ENCODE data around the gene DCST1. TPM values are rescaled to one million over a fixed set of nuclear protein-coding genes. Genes with fewer than 3 reads are reported as not detected.

Gene DCST1
- total RNA-seq, 4 donors from 2014 or later: 0.21 to 3.5 (median 0.90) TPM; not detected in 1

- H3K27ac ChIP-seq: peak overlapping the region in 3 of 4 donors; percentile 87 to 93 (median 92)
- peaks cover 4 to 71% (median 48%) of the 10 kb centered on the region in 4 donors for H3K4me1 ChIP-seq
- peaks cover 0 to 54% of the 10 kb centered on the region in 2 donors for H3K27me3 ChIP-seq
- H3K9me3 ChIP-seq: no peaks in the 10 kb centered on the region
- peak overlapping the region; percentile 48 to 96 (median 65) for H3K4me3 ChIP-seq
- H3K36me3 ChIP-seq: no peaks in the 10 kb centered on the region
- DNase-seq (ENCODE audit: low spot score in 2 of 2): no peak
- TF ChIP-seq POLR2A (IDR thresholded peaks at IDR 0.05) (no peak), EP300 (IDR thresholded peaks at IDR 0.05) (no peak)
- TF ChIP-seq, protein P1, sequence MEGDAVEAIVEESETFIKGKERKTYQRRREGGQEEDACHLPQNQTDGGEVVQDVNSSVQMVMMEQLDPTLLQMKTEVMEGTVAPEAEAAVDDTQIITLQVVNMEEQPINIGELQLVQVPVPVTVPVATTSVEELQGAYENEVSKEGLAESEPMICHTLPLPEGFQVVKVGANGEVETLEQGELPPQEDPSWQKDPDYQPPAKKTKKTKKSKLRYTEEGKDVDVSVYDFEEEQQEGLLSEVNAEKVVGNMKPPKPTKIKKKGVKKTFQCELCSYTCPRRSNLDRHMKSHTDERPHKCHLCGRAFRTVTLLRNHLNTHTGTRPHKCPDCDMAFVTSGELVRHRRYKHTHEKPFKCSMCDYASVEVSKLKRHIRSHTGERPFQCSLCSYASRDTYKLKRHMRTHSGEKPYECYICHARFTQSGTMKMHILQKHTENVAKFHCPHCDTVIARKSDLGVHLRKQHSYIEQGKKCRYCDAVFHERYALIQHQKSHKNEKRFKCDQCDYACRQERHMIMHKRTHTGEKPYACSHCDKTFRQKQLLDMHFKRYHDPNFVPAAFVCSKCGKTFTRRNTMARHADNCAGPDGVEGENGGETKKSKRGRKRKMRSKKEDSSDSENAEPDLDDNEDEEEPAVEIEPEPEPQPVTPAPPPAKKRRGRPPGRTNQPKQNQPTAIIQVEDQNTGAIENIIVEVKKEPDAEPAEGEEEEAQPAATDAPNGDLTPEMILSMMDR (IDR thresholded peaks at IDR 0.05): no peak
- WGBS, 2 donors: 27 to 30% methylated on average over 18 to 20 of the region's 21 CpGs
Observed at GRCh38 chr1:155083865-155084721, 50.5 kb downstream of the DCST1 start.

- TF ChIP-seq POLR2A (IDR thresholded peaks at IDR 0.05) (peak; percentile 23 to 66), EP300 (IDR thresholded peaks at IDR 0.05) (no peak)
- TF ChIP-seq, protein P1 (IDR thresholded peaks at IDR 0.05): peak; percentile 90 to 98 (median 94)
Observed at GRCh38 chr1:155084722-155085503, 51.3 kb downstream of the DCST1 start.

DNA sequence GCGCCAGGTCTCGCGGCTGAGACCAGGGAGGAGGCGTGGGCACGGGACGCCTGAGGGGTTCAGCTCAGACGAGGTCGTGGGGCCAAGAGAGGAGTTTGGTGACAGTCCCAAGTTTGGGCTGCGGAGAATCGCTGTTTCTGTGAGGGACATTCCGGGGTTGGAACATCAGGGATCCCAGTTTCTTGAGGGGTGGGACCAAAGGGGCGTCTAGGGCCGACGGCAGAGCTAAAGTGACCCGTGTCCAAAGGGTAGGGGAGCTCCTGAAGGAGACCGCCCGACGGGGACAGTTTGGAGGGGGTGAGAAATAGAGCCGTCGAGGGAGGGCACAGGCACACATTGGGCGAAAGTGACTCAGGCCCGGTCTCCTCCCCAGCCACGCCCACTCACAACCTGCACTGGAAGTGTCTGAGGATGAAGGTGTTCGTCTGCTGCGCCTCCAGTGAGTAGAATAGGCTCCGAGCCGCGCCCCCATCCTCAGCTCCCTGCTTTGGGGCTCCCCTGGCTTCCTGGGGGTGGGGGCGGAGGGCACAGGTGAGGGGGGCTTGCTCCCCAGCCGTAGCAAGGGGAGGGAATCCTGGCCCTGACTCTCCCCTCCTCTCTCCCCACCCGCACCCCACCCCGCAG lies 52.0 kb downstream of the DCST1 start:
- H3K27me3 ChIP-seq: peaks cover 0 to 39% of the 10 kb centered on the region in 2 donors
- WGBS, 2 donors: 1 to 3% methylated on average over 27 to 32 of the region's 32 CpGs
- H3K4me1 ChIP-seq: peaks cover 4 to 56% (median 33%) of the 10 kb centered on the region in 4 donors
- TF ChIP-seq, protein P1 (IDR thresholded peaks at IDR 0.05): no peak
- TF ChIP-seq POLR2A (IDR thresholded peaks at IDR 0.05) (no peak), EP300 (IDR thresholded peaks at IDR 0.05) (no peak)
- DNase-seq (ENCODE audit: low spot score in 2 of 2): peak in 1 of 2 donors; percentile 59
- no peaks in the 10 kb centered on the region for H3K36me3 ChIP-seq
- peak overlapping the region; percentile 48 to 96 (median 65) for H3K4me3 ChIP-seq
- H3K27ac ChIP-seq: peak overlapping the region; percentile 87 to 97 (median 92)
- no peaks in the 10 kb centered on the region for H3K9me3 ChIP-seq

More at GRCh38 chr1:155084722-155085503, 51.3 kb downstream of the DCST1 start:
- H3K36me3 ChIP-seq: no peaks in the 10 kb centered on the region
- peak overlapping the region; percentile 48 to 96 (median 65) for H3K4me3 ChIP-seq
- 0% methylated on average over 36 to 40 of the region's 67 CpGs for WGBS, 2 donors
- peaks cover 0 to 46% of the 10 kb centered on the region in 2 donors for H3K27me3 ChIP-seq
- peak; percentile 91 to 93 for DNase-seq (ENCODE audit: low spot score in 2 of 2)
- H3K4me1 ChIP-seq: peaks cover 4 to 63% (median 40%) of the 10 kb centered on the region in 4 donors
- no peaks in the 10 kb centered on the region for H3K9me3 ChIP-seq
- H3K27ac ChIP-seq: peak overlapping the region; percentile 87 to 97 (median 92)

- peak overlapping the region in 3 of 4 donors; percentile 63 to 96 (median 67) for H3K4me3 ChIP-seq
- H3K27ac ChIP-seq: peak overlapping the region in 3 of 4 donors; percentile 87 to 97 (median 93)
- TF ChIP-seq, protein P1 (IDR thresholded peaks at IDR 0.05): peak; percentile 93 to 100 (median 97)
- TF ChIP-seq POLR2A (IDR thresholded peaks at IDR 0.05): no peak
- no peaks in the 10 kb centered on the region for H3K9me3 ChIP-seq
- H3K4me1 ChIP-seq: peaks cover 4 to 52% (median 28%) of the 10 kb centered on the region in 4 donors
- H3K27me3 ChIP-seq: peaks cover 0 to 33% of the 10 kb centered on the region in 2 donors
- 5 to 17% methylated on average over 4 to 23 of the region's 24 CpGs for WGBS, 2 donors
- H3K36me3 ChIP-seq: no peaks in the 10 kb centered on the region
- peak in 1 of 2 donors; percentile 78 for DNase-seq (ENCODE audit: low spot score in 2 of 2)
Observed at GRCh38 chr1:155086128-155086741, 52.6 kb downstream of the DCST1 start.

Measured in tibial nerve (tissue), 4 donors.